ENCODE data around the gene SEC31A.
"Not testable (repeated sequence)": the region's sequence is repeated elsewhere in the genome, so short reads cannot be mapped to it uniquely, and the experiment has no call there.

The SEC31A gene

GRCh38 chr4:82890901-82891706, at the start of gene SEC31A:
TSS of gene SEC31A (minus strand) at chr4:82891153. CDS start at chr4:82881936, 9,217 bp downstream.
- DNase-seq (ENCODE audit: low read depth, low spot score): peak; percentile 98

GRCh38 chr4:82939414-82939813, 48.5 kb upstream of the SEC31A start:
- no peak for DNase-seq (ENCODE audit: low read depth, low spot score)

GRCh38 chr4:82934441-82934840, 43.5 kb upstream of the SEC31A start:
- no peak for DNase-seq (ENCODE audit: low read depth, low spot score)

- no peak for DNase-seq (ENCODE audit: low read depth, low spot score)
These were observed 40.1 kb upstream of the SEC31A start for GRCh38 chr4:82930848-82931755.

GRCh38 chr4:82921795-82922194, 30.8 kb upstream of the SEC31A start:
- no peak for DNase-seq (ENCODE audit: low read depth, low spot score)

GRCh38 chr4:82919386-82919785, 28.4 kb upstream of the SEC31A start:
- DNase-seq (ENCODE audit: low read depth, low spot score): no peak

GRCh38 chr4:82918091-82918490, 27.1 kb upstream of the SEC31A start:
- no peak for DNase-seq (ENCODE audit: low read depth, low spot score)

- DNase-seq (ENCODE audit: low read depth, low spot score): not testable (repeated sequence)
These were observed 23.0 kb upstream of the SEC31A start for GRCh38 chr4:82913968-82914367.

GRCh38 chr4:82913305-82913704, 22.4 kb upstream of the SEC31A start:
- DNase-seq (ENCODE audit: low read depth, low spot score): no peak

GRCh38 chr4:82909326-82909725, 18.4 kb upstream of the SEC31A start:
- DNase-seq (ENCODE audit: low read depth, low spot score): no peak

GRCh38 chr4:82906469-82906868, 15.5 kb upstream of the SEC31A start:
- no peak for DNase-seq (ENCODE audit: low read depth, low spot score)

- DNase-seq (ENCODE audit: low read depth, low spot score): no peak
These were observed 14.3 kb upstream of the SEC31A start for GRCh38 chr4:82905205-82905604.

GRCh38 chr4:82903737-82904136, 12.8 kb upstream of the SEC31A start:
- DNase-seq (ENCODE audit: low read depth, low spot score): no peak

- no peak for DNase-seq (ENCODE audit: low read depth, low spot score)
These were observed 10.3 kb upstream of the SEC31A start for GRCh38 chr4:82901183-82901718.

GRCh38 chr4:82900411-82901182, 9.6 kb upstream of the SEC31A start, which contains the start of gene THAP9:
TSS of gene THAP9 (plus strand) at chr4:82900735. CDS start at chr4:82900803, 68 bp downstream.
- peak; percentile 98 for DNase-seq (ENCODE audit: low read depth, low spot score)

GRCh38 chr4:82900066-82900410, 9.1 kb upstream of the SEC31A start:
- DNase-seq (ENCODE audit: low read depth, low spot score): no peak

- no peak for DNase-seq (ENCODE audit: low read depth, low spot score)
These were observed 8.6 kb upstream of the SEC31A start for GRCh38 chr4:82899374-82900065.

- no peak for DNase-seq (ENCODE audit: low read depth, low spot score)
These were observed 7.6 kb upstream of the SEC31A start for GRCh38 chr4:82898322-82899243.

- no peak for DNase-seq (ENCODE audit: low read depth, low spot score)
These were observed 5.8 kb upstream of the SEC31A start for GRCh38 chr4:82896755-82897154.

- DNase-seq (ENCODE audit: low read depth, low spot score): no peak
These were observed 3.0 kb upstream of the SEC31A start for GRCh38 chr4:82893942-82894341.
